IMR-90 (cell line): ENCODE data around the gene FAM174B. TPM values are rescaled to one million over a fixed set of nuclear protein-coding genes. Genes with fewer than 3 reads are reported as not detected.

Source experiments
- ATAC-seq: fragments of 200-7000 bp; cut with Tn5 transposase; 2 replicates; pipeline ENCODE4 v1.9.1; 2020; ENCODE audit warnings: low read depth, mild to moderate bottlenecking, moderate library complexity
- BruUV-seq: library from RNA; stranded (reverse); fragments of 400-500 nt; replicated peaks from 2 replicates; lab custom pipeline; 2021; lab: Mats Ljungman, UMichigan
- CTCF ChIA-PET: fragments of 300-600 bp; formaldehyde crosslinking; extraction: SDS; loops from one replicate; lab custom pipeline; 2021; ENCODE audit warnings: antibody characterized with exemption; lab: Yijun Ruan, JAX
- POLR2A ChIA-PET: fragments of 300-600 bp; sonication (Branson Sonifier 250); formaldehyde crosslinking; loops from one replicate; lab custom pipeline; 2022; ENCODE audit warnings: antibody characterized with exemption; ENCODE audit not compliant: unreplicated experiment; lab: Charles Lee
- DNase-seq: peaks from one replicate; pipeline ENCODE4 v3.0.0; 2013
- H2AFZ ChIP-seq: replicated peaks from 2 replicates; pipeline ENCODE3; 2013; ENCODE audit warnings: low read length, mild to moderate bottlenecking; ENCODE audit not compliant: poor library complexity
- H2AK5ac ChIP-seq: 2 replicates; pipeline ENCODE4 v1.6.1; 2013; ENCODE audit warnings: low read depth, low read length, inconsistent platforms
- H2AK9ac ChIP-seq: replicated peaks from 2 replicates; pipeline ENCODE3; 2013; ENCODE audit warnings: mild to moderate bottlenecking, low read depth, low read length, moderate library complexity; ENCODE audit not compliant: poor library complexity
- H2BK120ac ChIP-seq: 2 replicates; pipeline ENCODE4 v1.6.1; 2013; ENCODE audit warnings: low read depth, low read length, inconsistent platforms
- H2BK15ac ChIP-seq: 3 replicates; pipeline ENCODE4 v1.6.1; 2013; ENCODE audit warnings: low read depth, low read length, inconsistent platforms
- H2BK20ac ChIP-seq: 2 replicates; pipeline ENCODE4 v1.6.1; 2013; ENCODE audit warnings: low read depth, mild to moderate bottlenecking, inconsistent platforms, low read length, moderate library complexity
- H2BK5ac ChIP-seq: 2 replicates; pipeline ENCODE4 v1.6.1; 2013; ENCODE audit warnings: mild to moderate bottlenecking, low read depth, low read length, inconsistent platforms; ENCODE audit not compliant: poor library complexity, severe bottlenecking
- H3K14ac ChIP-seq: replicated peaks from 2 replicates; pipeline ENCODE4 v1.6.1; 2013; ENCODE audit warnings: low read depth, low read length, inconsistent platforms
- H3K18ac ChIP-seq: 2 replicates; pipeline ENCODE4 v1.6.1; 2013; ENCODE audit warnings: low read depth, low read length, control low read depth
- H3K23ac ChIP-seq: 2 replicates; pipeline ENCODE4 v1.6.1; 2013; ENCODE audit warnings: low read depth, low read length, inconsistent platforms
- H3K27ac ChIP-seq: 2 replicates; pipeline ENCODE4 v1.5.1; 2013; ENCODE audit warnings: mild to moderate bottlenecking, control low read depth, low read length; ENCODE audit not compliant: insufficient read depth
- H3K27me3 ChIP-seq: 2 replicates; pipeline ENCODE4 v1.6.1; 2013; ENCODE audit warnings: low read length; ENCODE audit not compliant: control insufficient read depth, insufficient read depth
- H3K36me3 ChIP-seq: 2 replicates; pipeline ENCODE4 v1.6.1; 2013; ENCODE audit warnings: low read length, mixed read lengths; ENCODE audit not compliant: control insufficient read depth, insufficient read depth
- H3K4ac ChIP-seq: 2 replicates; pipeline ENCODE4 v1.6.1; 2013; ENCODE audit warnings: low read depth, low read length, inconsistent platforms
- H3K4me1 ChIP-seq: 2 replicates; pipeline ENCODE4 v1.6.1; 2013; ENCODE audit warnings: low read length, mixed read lengths; ENCODE audit not compliant: control insufficient read depth, insufficient read depth
- H3K4me2 ChIP-seq: 2 replicates; pipeline ENCODE4 v1.6.1; 2013; ENCODE audit warnings: low read depth, mild to moderate bottlenecking, control low read depth, low read length, moderate library complexity
- H3K4me3 ChIP-seq: 2 replicates; pipeline ENCODE4 v1.5.1; 2013; ENCODE audit warnings: low read depth, mild to moderate bottlenecking, control low read depth, low read length, moderate library complexity; ENCODE audit not compliant: insufficient read depth
- H3K56ac ChIP-seq: 2 replicates; pipeline ENCODE4 v1.6.1; 2013; ENCODE audit warnings: low read length, inconsistent platforms; ENCODE audit not compliant: insufficient read depth; ENCODE audit errors: extremely low read depth
- H3K79me1 ChIP-seq, 2 experiments: 2 replicates each; pipeline ENCODE4 v1.6.1; 2013; ENCODE audit warnings: low read length in 2 of 2, inconsistent platforms in 1 of 2, low read depth in 1 of 2
- H3K9ac ChIP-seq: 2 replicates; pipeline ENCODE4 v1.6.1; 2013; ENCODE audit warnings: low read depth, low read length, control low read depth
- H3K9me1 ChIP-seq: 2 replicates; pipeline ENCODE4 v1.6.1; 2013; ENCODE audit warnings: low read length, inconsistent platforms; ENCODE audit not compliant: insufficient read depth
- H3K9me3 ChIP-seq: 2 replicates; pipeline ENCODE4 v1.6.1; 2013; ENCODE audit warnings: low read length; ENCODE audit not compliant: control insufficient read depth, insufficient read depth
- H4K20me1 ChIP-seq: 2 replicates; pipeline ENCODE4 v1.6.1; 2013; ENCODE audit warnings: low read length, inconsistent platforms; ENCODE audit not compliant: insufficient read depth
- H4K5ac ChIP-seq: 2 replicates; pipeline ENCODE4 v1.6.1; 2013; ENCODE audit warnings: mild to moderate bottlenecking, low read depth, low read length, control low read depth
- H4K8ac ChIP-seq, 2 experiments: 2 replicates each; pipeline ENCODE4 v1.6.1; 2013; ENCODE audit warnings: low read depth in 2 of 2, low read length in 2 of 2, control low read depth in 1 of 2, inconsistent platforms in 1 of 2
- H4K91ac ChIP-seq: 2 replicates; pipeline ENCODE4 v1.6.1; 2013; ENCODE audit warnings: low read depth, low read length, inconsistent platforms; ENCODE audit not compliant: insufficient read depth
- BHLHE40 ChIP-seq: fragments of 150-350 bp; IDR thresholded peaks from 2 replicates; pipeline ENCODE4 v1.6.1; 2016; ENCODE audit warnings: mild to moderate bottlenecking, low read depth, low read length
- CEBPB ChIP-seq: IDR thresholded peaks from 2 replicates; pipeline ENCODE4 v1.6.1; 2012; ENCODE audit warnings: low read depth, low read length, improper control_type of control experiment
- CHD1 ChIP-seq: IDR thresholded peaks from 2 replicates; pipeline ENCODE4 v1.6.1; 2012; ENCODE audit warnings: low read depth, low read length, improper control_type of control experiment
- CTCF ChIP-seq: conservative IDR thresholded peaks from 2 replicates; pipeline ENCODE4 v1.5.1; 2012; ENCODE audit warnings: mild to moderate bottlenecking, low read depth, low read length, improper control_type of control experiment
- FOS ChIP-seq: fragments of 150-350 bp; IDR thresholded peaks from 2 replicates; pipeline ENCODE4 v1.6.1; 2016; ENCODE audit warnings: low read depth, low read length
- MAFK ChIP-seq: IDR thresholded peaks from 2 replicates; pipeline ENCODE4 v1.6.1; 2012; ENCODE audit warnings: low read depth, low read length, improper control_type of control experiment
- MAZ ChIP-seq: IDR thresholded peaks from 2 replicates; pipeline ENCODE4 v1.6.1; 2012; ENCODE audit warnings: low read depth, mild to moderate bottlenecking, low read length, improper control_type of control experiment, moderate library complexity, borderline replicate concordance
- MXI1 ChIP-seq: IDR thresholded peaks from 2 replicates; pipeline ENCODE4 v1.6.1; 2012; ENCODE audit warnings: low read depth, mild to moderate bottlenecking, low read length, moderate library complexity, borderline replicate concordance
- NFE2L2 ChIP-seq: fragments of 150-350 bp; IDR thresholded peaks from 2 replicates; pipeline ENCODE4 v1.6.1; 2016; ENCODE audit warnings: low read depth, mild to moderate bottlenecking, low read length
- POLR2A ChIP-seq: IDR thresholded peaks from 2 replicates; pipeline ENCODE4 v1.6.1; 2012; ENCODE audit warnings: mild to moderate bottlenecking, low read depth, low read length
- RAD21 ChIP-seq: IDR thresholded peaks from 2 replicates; pipeline ENCODE4 v1.6.1; 2012; ENCODE audit warnings: low read length, improper control_type of control experiment
- RCOR1 ChIP-seq: IDR thresholded peaks from 2 replicates; pipeline ENCODE4 v1.6.1; 2012; ENCODE audit warnings: mild to moderate bottlenecking, low read length, improper control_type of control experiment; ENCODE audit not compliant: insufficient replicate concordance
- RFX5 ChIP-seq: IDR thresholded peaks from 2 replicates; pipeline ENCODE4 v1.8.0; 2012; ENCODE audit warnings: low read depth, mild to moderate bottlenecking, low read length, moderate library complexity
- SMC3 ChIP-seq: fragments of 150-350 bp; IDR thresholded peaks from 2 replicates; pipeline ENCODE4 v1.6.1; 2016; ENCODE audit warnings: low read depth, mild to moderate bottlenecking, antibody characterized with exemption, low read length, moderate library complexity
- USF2 ChIP-seq: fragments of 150-350 bp; IDR thresholded peaks from 2 replicates; pipeline ENCODE4 v1.6.1; 2017; ENCODE audit warnings: mild to moderate bottlenecking, antibody characterized with exemption, low read length, low read depth
- WGBS, 2 experiments: methylation state at CpG; one replicate each; pipeline versions ENCODE4 v1.1.5 to v1.1.7; 2013; ENCODE audit warnings: missing lambda C conversion rate in 2 of 2; ENCODE audit not compliant: insufficient read length in 1 of 2; ENCODE audit errors: extremely low coverage in 2 of 2; 5-methylcytosine and 5-hydroxymethylcytosine counted together
- dilution Hi-C: fragments of 300-500 bp; cut with HindIII; formaldehyde crosslinking; loops from one replicate; pipeline ENCODE4 v1.14.3; 2018; ENCODE audit warnings: low sequenced_read_pairs; ENCODE audit not compliant: unreplicated experiment
- in situ Hi-C: fragments of 300-500 bp; cut with MboI; formaldehyde crosslinking; loops from 3 replicates; pipeline ENCODE4 v1.14.3; 2019; ENCODE audit warnings: low sequenced_read_pairs, inconsistent platforms, mixed read lengths
- intact Hi-C: fragments of 100-400 bp; cut with micrococcal nuclease; formaldehyde crosslinking; loops from 2 replicates; pipeline ENCODE4 v1.10.0; 2022
- polyA plus RNA-seq, 3 experiments: library from polyadenylated mRNA; depleted of rRNA; stranded (reverse); fragments of >200 nt; gene quantifications; 2 replicates each; pipeline ENCODE4 v1.2.3, GENCODE V29; 2012; ENCODE audit warnings: low replicate concordance in 1 of 3
- total RNA-seq: library from RNA; depleted of rRNA; stranded (reverse); fragments of >200 nt; gene quantifications from 2 replicates; pipeline ENCODE4 v1.2.3, GENCODE V29; 2012
- TF ChIP-seq, protein P1 (sequence below): fragments of 150-350 bp; IDR thresholded peaks from 2 replicates; pipeline ENCODE4 v1.6.1; 2016; ENCODE audit warnings: low read depth, mild to moderate bottlenecking, low read length, moderate library complexity, borderline replicate concordance

FAM174B gene
- total and polyA plus RNA-seq, 2 of the 4 experiments (the other 2 are of a cell fraction), result 0.18 to 0.56 TPM

- no peak for ATAC-seq
- H3K9ac ChIP-seq, result no peak overlapping the region
- in situ Hi-C loops, result no loop called here
- H3K23ac ChIP-seq, result no peak overlapping the region
- CTCF ChIA-PET, result no interaction called here
- no peaks in the 10 kb centered on the region for H3K9me1 ChIP-seq
- BruUV-seq, result no TSS peak
- no peaks in the 10 kb centered on the region for H3K9me3 ChIP-seq
- WGBS, 2 experiments, result 33% methylated on average over 2 of the region's 7 CpGs; no CpG with 5 or more reads in 1 of the 2 experiments
- no peak overlapping the region for H4K91ac ChIP-seq
- no peak overlapping the region for H3K4me2 ChIP-seq
- POLR2A ChIA-PET, result no interaction called here
- no peak overlapping the region for H4K8ac ChIP-seq
- DNase-seq, result no peak
- no peak overlapping the region for H2AK5ac ChIP-seq
- no peaks in the 10 kb centered on the region for H3K79me1 ChIP-seq
- no peak overlapping the region for H3K56ac ChIP-seq
- H3K4ac ChIP-seq, result no peak overlapping the region
- H2AK9ac ChIP-seq, result no peak overlapping the region
- no peaks in the 10 kb centered on the region for H4K20me1 ChIP-seq
- H2BK20ac ChIP-seq, result no peak overlapping the region
- TF ChIP-seq SMC3, result no peak
- no peak for TF ChIP-seq NFE2L2
- no peak for TF ChIP-seq USF2
- no peak for TF ChIP-seq RAD21
- TF ChIP-seq POLR2A, result no peak
- TF ChIP-seq RCOR1, result no peak
- no peak for TF ChIP-seq MAFK
- TF ChIP-seq MAZ, result no peak
- TF ChIP-seq RFX5, result no peak
- no peak for TF ChIP-seq CEBPB
- TF ChIP-seq, protein P1, sequence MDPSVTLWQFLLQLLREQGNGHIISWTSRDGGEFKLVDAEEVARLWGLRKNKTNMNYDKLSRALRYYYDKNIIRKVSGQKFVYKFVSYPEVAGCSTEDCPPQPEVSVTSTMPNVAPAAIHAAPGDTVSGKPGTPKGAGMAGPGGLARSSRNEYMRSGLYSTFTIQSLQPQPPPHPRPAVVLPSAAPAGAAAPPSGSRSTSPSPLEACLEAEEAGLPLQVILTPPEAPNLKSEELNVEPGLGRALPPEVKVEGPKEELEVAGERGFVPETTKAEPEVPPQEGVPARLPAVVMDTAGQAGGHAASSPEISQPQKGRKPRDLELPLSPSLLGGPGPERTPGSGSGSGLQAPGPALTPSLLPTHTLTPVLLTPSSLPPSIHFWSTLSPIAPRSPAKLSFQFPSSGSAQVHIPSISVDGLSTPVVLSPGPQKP, result no peak
- TF ChIP-seq BHLHE40, result no peak
- TF ChIP-seq FOS, result no peak
- TF ChIP-seq MXI1, result no peak
- no peak for TF ChIP-seq CHD1
- TF ChIP-seq CTCF, result no peak
- H3K14ac ChIP-seq, result no peak overlapping the region
- no peaks in the 10 kb centered on the region for H3K27me3 ChIP-seq
- no peak overlapping the region for H2BK120ac ChIP-seq
- intact Hi-C loops, result no loop called here
- H2BK5ac ChIP-seq, result no peak overlapping the region
- no peak overlapping the region for H3K4me3 ChIP-seq
- H3K27ac ChIP-seq, result no peak overlapping the region
- H2BK15ac ChIP-seq, result no peak overlapping the region
- H3K4me1 ChIP-seq, result no peaks in the 10 kb centered on the region
- no peak overlapping the region for H2AFZ ChIP-seq
- H4K5ac ChIP-seq, result no peak overlapping the region
- H3K36me3 ChIP-seq, result no peaks in the 10 kb centered on the region
- dilution Hi-C loops, result no loop called here
- H3K18ac ChIP-seq, result no peak overlapping the region
These were observed 85.2 kb downstream of the FAM174B start for GRCh38 chr15:92570391-92570790.
